HG02938 (cell line): ENCODE measurements around the gene RAD18.

ENCODE experiments used
- ATAC-seq: cut with Tn5 transposase; IDR thresholded peaks from one replicate; pipeline ENCODE4 v1.9.1; 2021; ENCODE audit warnings: mild to moderate bottlenecking, moderate library complexity; ENCODE audit not compliant: unreplicated experiment

Gene RAD18

GRCh38 chr3:8966150-8966819 is 3.0 kb upstream of the RAD18 start:
- no peak for ATAC-seq

DNA sequence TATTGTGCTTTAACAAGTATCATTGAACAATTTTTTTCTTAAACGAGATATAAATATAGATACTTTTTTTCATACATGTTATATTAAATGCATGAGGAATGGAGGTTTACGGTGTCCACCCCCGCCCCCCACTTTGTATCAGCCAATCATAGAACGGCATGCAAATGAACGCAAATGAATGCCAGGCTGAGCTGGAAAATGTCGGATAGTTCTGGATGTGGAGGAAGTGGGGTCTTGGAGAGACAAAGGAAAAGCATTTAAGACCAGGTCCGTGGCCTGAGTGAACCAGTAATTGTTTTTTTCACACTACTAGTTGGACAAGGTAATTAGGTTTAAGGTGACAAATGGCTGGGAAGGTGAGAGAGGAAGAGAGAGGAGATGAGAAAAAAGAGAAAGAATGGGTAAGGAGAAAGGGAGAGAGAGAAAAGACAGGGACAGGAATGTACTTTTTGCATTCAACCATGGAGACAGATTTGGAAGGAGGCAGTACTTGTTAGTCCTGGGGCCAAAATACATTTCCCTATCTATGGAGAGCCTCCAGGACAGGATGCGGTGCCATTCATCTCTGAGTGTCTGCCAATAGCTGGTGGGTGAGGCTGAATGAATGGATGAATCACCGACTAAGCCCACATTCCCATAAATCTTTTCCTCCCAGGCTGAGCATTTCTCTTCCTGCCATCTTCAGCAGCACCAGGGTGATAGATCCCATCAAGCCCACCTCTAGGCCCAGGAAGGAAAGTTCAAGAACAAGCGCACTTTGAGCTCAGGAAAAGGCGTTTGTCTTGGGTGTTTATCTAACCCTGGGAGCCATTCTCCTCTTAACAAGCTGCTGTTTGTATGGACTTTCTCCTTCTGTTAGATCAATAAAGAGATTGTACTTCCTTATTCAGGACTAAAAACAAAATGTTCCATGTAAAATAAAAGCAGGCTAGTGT is 1.4 kb upstream of the RAD18 start:
- no peak for ATAC-seq

DNA sequence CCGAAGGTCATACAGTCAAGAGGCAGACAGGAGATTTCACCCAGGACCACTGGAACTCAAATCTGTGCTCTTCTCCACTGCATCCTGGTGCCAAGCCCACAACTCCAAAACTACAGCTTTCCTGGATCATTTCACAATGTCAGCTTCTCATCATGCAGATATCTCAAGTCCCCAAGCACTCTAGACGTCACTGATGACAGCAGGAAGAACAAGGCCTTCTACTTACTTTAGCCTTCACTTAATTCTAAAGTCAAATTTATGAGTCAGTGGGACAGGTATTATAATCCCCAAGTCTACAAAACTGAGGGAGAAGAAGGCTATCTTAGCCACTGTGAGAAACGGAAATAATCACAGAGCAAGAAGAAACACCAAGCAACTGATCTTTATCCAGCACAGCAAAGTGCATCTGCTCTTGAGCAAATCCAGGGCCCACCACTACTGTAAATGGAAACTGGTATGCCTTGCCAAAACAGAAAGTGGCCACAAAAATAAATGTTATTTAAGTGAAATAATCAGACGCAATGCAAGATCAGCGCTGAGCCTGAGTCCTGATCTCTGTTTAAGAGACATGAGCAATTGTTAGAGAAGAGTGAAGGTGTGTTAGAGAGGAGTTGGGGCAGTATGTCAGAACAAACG is 928 bp downstream of the RAD18 start:
- no peak for ATAC-seq

- no peak for ATAC-seq
Measured at GRCh38 chr3:8959668-8960067, 3.6 kb downstream of the RAD18 start.

GRCh38 chr3:8954938-8955763 is 8.1 kb downstream of the RAD18 start:
- ATAC-seq, result peak; percentile 91

DNA sequence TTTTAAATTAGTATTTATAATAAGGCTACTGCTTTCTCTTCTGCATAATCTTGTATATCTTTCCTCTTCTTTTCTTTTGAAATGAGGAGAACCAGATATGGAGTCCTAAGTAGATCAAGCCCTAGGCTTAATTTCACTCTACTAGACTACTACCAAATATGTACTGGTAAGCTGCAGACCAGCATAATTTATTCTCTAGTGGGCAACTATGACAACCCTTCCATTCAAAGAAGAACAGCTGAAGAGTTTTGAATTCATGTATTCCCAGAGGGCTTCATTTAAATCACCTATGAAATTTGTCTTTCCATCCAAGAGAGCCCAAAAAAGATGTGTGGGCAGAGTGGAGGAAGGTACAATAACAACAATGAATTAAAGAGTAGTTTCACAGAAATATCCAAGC is 10.0 kb downstream of the RAD18 start:
- ATAC-seq, result no peak

- ATAC-seq, result no peak
Measured at GRCh38 chr3:8952130-8952529, 11.1 kb downstream of the RAD18 start.

DNA sequence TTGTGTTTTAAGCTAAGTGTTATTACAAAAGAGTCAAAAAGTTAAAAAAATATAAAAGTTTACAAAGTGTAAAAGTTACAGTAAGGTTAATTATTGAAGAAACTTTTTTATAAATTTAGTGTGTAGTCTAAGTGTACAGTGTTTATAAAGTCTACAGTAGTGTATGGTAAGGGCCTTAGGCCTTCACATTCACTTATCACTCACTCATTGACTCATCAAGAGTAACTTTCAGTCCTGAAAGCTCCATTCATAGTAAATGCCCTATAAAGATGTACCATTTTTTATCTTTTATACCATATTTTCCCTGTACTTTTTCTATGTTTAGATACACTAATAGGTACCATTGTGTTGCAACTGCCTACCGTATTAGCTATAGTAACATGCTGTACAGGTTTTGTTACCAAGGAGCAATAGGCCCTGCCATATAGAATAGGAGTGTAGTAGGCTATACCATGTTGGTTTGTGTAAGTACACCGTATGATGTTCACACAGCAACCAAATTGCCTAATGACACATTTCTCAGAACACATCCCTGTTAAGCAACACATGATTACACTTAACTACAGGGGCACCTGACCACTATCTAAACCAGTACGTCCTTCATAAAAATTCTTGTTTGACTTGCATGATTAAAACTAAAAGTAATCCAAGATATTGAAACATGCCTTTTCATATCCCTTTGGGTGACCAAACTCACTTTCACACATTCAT is 17.2 kb downstream of the RAD18 start:
- no peak for ATAC-seq

DNA sequence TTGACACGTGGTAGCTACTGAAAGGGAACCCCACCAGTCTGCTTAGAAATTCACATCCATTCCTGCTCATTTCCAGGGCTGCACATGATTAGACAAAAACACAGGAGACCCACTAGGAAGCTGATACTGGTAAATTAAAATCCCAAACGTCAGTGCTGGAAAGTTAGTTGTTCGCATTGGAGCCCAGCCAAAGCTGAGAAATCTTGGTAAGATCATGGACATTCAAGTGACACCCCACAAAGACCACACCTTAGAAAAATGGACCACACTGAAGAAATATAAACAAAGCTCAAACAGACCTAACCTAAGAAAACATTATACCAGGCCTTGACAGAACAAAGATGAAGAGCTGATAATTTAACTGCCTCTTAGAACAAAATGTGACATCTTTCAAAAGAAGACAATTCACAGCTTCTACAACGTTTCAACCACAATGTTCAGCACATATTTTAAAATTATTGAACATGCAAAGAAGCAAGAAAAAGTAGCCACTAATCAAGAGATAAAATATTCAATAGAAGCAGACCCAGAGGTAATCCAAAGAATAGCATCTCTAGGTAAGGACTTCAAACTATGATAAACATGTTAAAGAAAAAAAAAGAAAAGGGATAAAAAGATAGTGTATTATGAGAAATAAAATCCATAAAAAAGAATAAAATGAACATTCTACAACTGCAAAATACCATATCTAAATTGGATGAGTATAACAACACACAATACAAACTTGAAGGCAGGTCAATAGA is 20.4 kb downstream of the RAD18 start:
- ATAC-seq, result no peak

GRCh38 chr3:8942115-8942514 is 21.2 kb downstream of the RAD18 start:
- ATAC-seq, result no peak

DNA sequence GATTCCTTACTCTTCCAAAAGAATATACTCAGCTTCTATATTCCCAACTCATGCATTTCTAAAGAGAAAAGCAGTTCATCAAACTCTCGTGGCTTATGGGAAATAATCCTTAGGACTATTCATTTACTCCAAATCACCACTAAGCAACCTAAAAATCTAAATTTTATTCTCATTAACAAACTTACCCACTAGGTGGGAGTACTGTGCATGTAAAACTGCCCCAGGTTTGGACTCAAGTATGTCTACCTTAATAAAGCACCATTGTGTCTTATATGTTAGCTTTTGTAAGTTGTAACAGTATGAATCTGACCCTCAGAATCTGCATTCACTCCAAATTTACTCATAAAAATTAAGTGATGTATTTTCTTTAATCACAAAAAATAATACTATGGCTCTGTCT is 25.3 kb downstream of the RAD18 start:
- no peak for ATAC-seq

- no peak for ATAC-seq
Measured at GRCh38 chr3:8937064-8938020, 25.9 kb downstream of the RAD18 start.

DNA sequence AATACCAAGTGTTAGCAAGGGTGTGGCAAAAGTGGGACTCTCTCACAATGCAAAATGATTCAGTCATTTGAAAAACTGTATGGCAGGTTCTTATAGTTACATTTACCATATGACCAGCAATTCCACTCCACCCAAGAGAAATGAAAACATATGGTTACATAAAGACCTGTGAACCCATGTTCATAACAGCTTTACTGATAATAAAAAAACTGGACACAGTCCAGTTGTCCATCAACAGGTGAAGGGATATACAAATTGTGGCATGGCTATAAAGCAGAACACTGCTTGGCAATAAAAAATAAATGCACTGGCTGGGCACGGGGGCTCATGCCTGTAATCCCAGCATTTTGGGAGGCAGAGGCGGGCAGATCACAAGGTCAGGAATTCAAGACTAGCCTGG is 30.8 kb downstream of the RAD18 start:
- ATAC-seq, result no peak

GRCh38 chr3:8931342-8931741 is 31.9 kb downstream of the RAD18 start:
- no peak for ATAC-seq

- ATAC-seq, result no peak
Measured at GRCh38 chr3:8929860-8930259, 33.4 kb downstream of the RAD18 start.

- ATAC-seq, result no peak
Measured at GRCh38 chr3:8914491-8914890, 48.8 kb downstream of the RAD18 start.

DNA sequence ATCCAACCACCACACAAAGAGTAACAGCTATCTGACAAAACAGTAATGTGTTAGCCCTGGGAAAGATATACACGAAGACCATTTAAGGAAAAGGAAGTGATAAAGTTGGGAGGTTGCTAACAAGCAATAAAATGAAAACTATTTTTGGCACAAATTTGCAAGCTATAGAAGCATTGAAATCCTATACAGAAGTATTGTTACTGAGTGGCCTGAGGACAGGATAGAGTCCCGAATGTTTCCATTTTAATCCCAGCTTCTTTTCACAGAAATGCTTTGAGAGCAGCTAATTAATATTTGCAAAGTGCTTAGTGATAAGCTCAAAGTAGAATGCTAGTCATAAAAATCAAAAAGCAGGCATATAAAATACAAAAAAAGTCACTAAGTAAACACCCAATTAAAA is 51.5 kb downstream of the RAD18 start:
- ATAC-seq, result no peak

DNA sequence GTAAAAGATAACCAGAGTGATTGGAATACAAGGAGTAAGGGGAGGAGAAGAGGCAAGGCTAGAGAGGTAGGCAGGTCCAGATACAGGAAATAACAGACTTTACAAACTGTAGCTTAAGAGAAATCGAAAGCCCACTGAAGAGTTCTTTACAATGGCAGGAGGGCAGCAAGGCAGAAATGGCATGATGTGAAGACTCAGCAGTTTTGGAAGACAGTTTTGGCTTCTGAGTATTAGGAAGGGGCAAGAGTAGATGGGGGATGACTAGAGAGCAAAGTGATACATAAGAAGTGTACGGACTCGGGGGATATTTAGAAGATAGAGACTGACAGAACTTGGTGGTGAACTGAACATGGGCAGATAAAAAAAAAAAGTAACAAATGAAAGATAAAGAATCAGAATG is 54.1 kb downstream of the RAD18 start:
- ATAC-seq, result no peak

- ATAC-seq, result no peak
Measured at GRCh38 chr3:8903191-8903590, 60.1 kb downstream of the RAD18 start.
